IMR-90 (cell line): ENCODE measurements around the gene NHLRC2.

Experiments used
- CEBPB ChIP-seq: IDR thresholded peaks from 2 replicates; pipeline ENCODE4 v1.6.1; 2012; ENCODE audit warnings: low read depth, low read length, improper control_type of control experiment
- CTCF ChIP-seq: conservative IDR thresholded peaks from 2 replicates; pipeline ENCODE4 v1.5.1; 2012; ENCODE audit warnings: mild to moderate bottlenecking, low read depth, low read length, improper control_type of control experiment
- ELK1 ChIP-seq: fragments of 150-350 bp; IDR thresholded peaks from 2 replicates; pipeline ENCODE4 v1.6.1; 2016; ENCODE audit warnings: low read depth, mild to moderate bottlenecking, low read length, moderate library complexity, borderline replicate concordance
- FOS ChIP-seq: fragments of 150-350 bp; IDR thresholded peaks from 2 replicates; pipeline ENCODE4 v1.6.1; 2016; ENCODE audit warnings: low read depth, low read length
- MAFK ChIP-seq: IDR thresholded peaks from 2 replicates; pipeline ENCODE4 v1.6.1; 2012; ENCODE audit warnings: low read depth, low read length, improper control_type of control experiment
- MAZ ChIP-seq: IDR thresholded peaks from 2 replicates; pipeline ENCODE4 v1.6.1; 2012; ENCODE audit warnings: low read depth, mild to moderate bottlenecking, low read length, improper control_type of control experiment, moderate library complexity, borderline replicate concordance
- NFE2L2 ChIP-seq: fragments of 150-350 bp; IDR thresholded peaks from 2 replicates; pipeline ENCODE4 v1.6.1; 2016; ENCODE audit warnings: low read depth, mild to moderate bottlenecking, low read length
- POLR2A ChIP-seq: IDR thresholded peaks from 2 replicates; pipeline ENCODE4 v1.6.1; 2012; ENCODE audit warnings: mild to moderate bottlenecking, low read depth, low read length
- RAD21 ChIP-seq: IDR thresholded peaks from 2 replicates; pipeline ENCODE4 v1.6.1; 2012; ENCODE audit warnings: low read length, improper control_type of control experiment
- RCOR1 ChIP-seq: IDR thresholded peaks from 2 replicates; pipeline ENCODE4 v1.6.1; 2012; ENCODE audit warnings: mild to moderate bottlenecking, low read length, improper control_type of control experiment; ENCODE audit not compliant: insufficient replicate concordance
- RFX5 ChIP-seq: IDR thresholded peaks from 2 replicates; pipeline ENCODE4 v1.8.0; 2012; ENCODE audit warnings: low read depth, mild to moderate bottlenecking, low read length, moderate library complexity
- SMC3 ChIP-seq: fragments of 150-350 bp; IDR thresholded peaks from 2 replicates; pipeline ENCODE4 v1.6.1; 2016; ENCODE audit warnings: low read depth, mild to moderate bottlenecking, antibody characterized with exemption, low read length, moderate library complexity
- USF2 ChIP-seq: fragments of 150-350 bp; IDR thresholded peaks from 2 replicates; pipeline ENCODE4 v1.6.1; 2017; ENCODE audit warnings: mild to moderate bottlenecking, antibody characterized with exemption, low read length, low read depth

DNA sequence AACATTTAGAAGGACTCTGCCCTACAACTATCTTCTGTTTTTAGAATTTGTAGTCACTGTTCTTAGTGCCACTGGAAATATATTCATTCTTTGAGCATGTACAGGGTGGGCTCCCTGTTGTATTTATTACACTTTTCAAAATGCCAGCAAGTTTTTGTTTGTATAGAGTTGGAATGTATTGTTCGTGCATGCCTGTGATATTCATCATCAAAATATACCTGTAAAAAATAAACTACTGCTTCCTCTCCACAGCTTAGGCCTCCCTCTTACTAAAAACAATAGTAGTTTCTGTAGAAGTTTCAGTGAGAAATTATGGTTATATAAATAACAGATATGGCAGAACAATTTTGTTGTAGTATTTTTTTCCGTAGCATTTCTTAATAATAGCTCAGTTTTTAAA, 61.6 kb downstream of the NHLRC2 start:
- TF ChIP-seq CTCF, result no peak
- TF ChIP-seq POLR2A, result no peak
- TF ChIP-seq MAZ, result no peak
- TF ChIP-seq RCOR1, result no peak
- no peak for TF ChIP-seq RAD21
- no peak for TF ChIP-seq MAFK
- TF ChIP-seq ELK1, result no peak
- TF ChIP-seq SMC3, result no peak
- TF ChIP-seq RFX5, result no peak
- TF ChIP-seq FOS, result no peak
- no peak for TF ChIP-seq USF2
- TF ChIP-seq NFE2L2, result no peak
- no peak for TF ChIP-seq CEBPB
